ENCODE results near the gene RRP7A.

- TF ChIP-seq POLR2A (IDR thresholded peaks at IDR 0.05), result no peak
- TF ChIP-seq CTCF (IDR thresholded peaks at IDR 0.05), result no peak
These were observed 44.5 kb downstream of the RRP7A start for GRCh38 chr22:42475122-42475521.
